Left ventricle myocardium inferior (tissue), 1 donor: Measurements from ENCODE around the gene CEP85. TPM values are rescaled to one million over a fixed set of nuclear protein-coding genes. Genes with fewer than 3 reads are reported as not detected.
"Not testable (repeated sequence)": the region's sequence is repeated elsewhere in the genome, so short reads cannot be mapped to it uniquely, and the experiment has no call there.

Experiments used
- DNase-seq: peaks from one replicate; pipeline ENCODE4 v3.0.0-alpha.2; 2020
- H3K27ac ChIP-seq: fragments of 200-600 bp; replicated peaks from 2 replicates; pipeline ENCODE4 v1.8.0; 2021
- H3K27me3 ChIP-seq: fragments of 200-600 bp; 2 replicates; pipeline ENCODE4 v1.8.0; 2021; ENCODE audit warnings: low read depth
- H3K36me3 ChIP-seq: fragments of 200-600 bp; 2 replicates; pipeline ENCODE4 v1.8.0; 2021
- H3K4me1 ChIP-seq: fragments of 200-600 bp; 2 replicates; pipeline ENCODE4 v1.8.0; 2021
- H3K4me3 ChIP-seq: fragments of 200-600 bp; 2 replicates; pipeline ENCODE4 v1.8.0; 2021; ENCODE audit warnings: mild to moderate bottlenecking, moderate library complexity
- H3K9me3 ChIP-seq: fragments of 200-600 bp; replicated peaks from 2 replicates; pipeline ENCODE4 v1.8.0; 2021
- CTCF ChIP-seq: fragments of 200-600 bp; IDR thresholded peaks from 2 replicates; pipeline ENCODE4 v1.8.0; 2021; ENCODE audit warnings: antibody characterized with exemption, mild to moderate bottlenecking, borderline replicate concordance
- intact Hi-C: fragments of 100-400 bp; cut with micrococcal nuclease; formaldehyde crosslinking; loops from one replicate; pipeline ENCODE4 v1.11.0; 2022
- total RNA-seq: library from RNA; stranded (reverse); fragmentation: NEBNext Ultra II Directional; extraction: Animal tissue kit (Norgen Biotek cat#: 25700); gene quantifications from one replicate; pipeline ENCODE4 v1.2.1, GENCODE V29; 2021
- donor health status: DM: no; HTN: yes; CAD: no; lungs with severe emphysema.

Gene CEP85
- total RNA-seq, 1 donor from 2014 or later = 71.2 TPM

- Histone ChIP-seq H3K4me3 (peak overlapping the region; percentile 69), H3K9me3 (no peaks in the 10 kb centered on the region), H3K27me3 (peaks cover 29% of the 10 kb centered on the region), H3K4me1 (peaks cover 14% of the 10 kb centered on the region), H3K27ac (peak overlapping the region; percentile 71), H3K36me3 (no peaks in the 10 kb centered on the region)
- no peak for TF ChIP-seq CTCF
- DNase-seq = no peak
- intact Hi-C loops = no loop called here
These were observed 9.4 kb upstream of the CEP85 start for GRCh38 chr1:26224606-26225005.

GRCh38 chr1:26225033-26225831, 8.8 kb upstream of the CEP85 start:
- Histone ChIP-seq H3K36me3 (no peaks in the 10 kb centered on the region), H3K4me3 (peak overlapping the region; percentile 69), H3K27me3 (peaks cover 29% of the 10 kb centered on the region), H3K4me1 (peaks cover 14% of the 10 kb centered on the region), H3K27ac (peak overlapping the region; percentile 71), H3K9me3 (no peaks in the 10 kb centered on the region)
- no peak for TF ChIP-seq CTCF
- DNase-seq = peak; percentile 73
- intact Hi-C loops = no loop called here

DNA sequence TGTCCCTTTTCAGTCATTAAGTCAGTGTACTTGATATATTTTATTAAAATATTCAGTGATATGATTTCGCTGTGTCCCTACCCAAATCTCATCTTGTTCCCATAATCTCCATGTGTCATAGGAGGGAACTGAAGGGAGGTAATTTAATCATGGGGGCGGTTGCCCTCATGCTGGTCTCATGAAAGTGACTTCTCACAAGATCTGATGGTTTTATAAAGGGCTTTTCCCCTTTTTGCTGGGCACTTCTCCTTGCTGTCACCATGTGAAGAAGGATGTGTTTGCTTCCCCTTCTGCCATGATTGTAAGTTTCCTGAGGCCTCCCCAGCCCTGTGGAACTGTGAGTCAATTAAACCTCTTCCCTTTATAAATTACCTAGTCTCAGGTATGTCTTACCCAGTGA, 3.3 kb upstream of the CEP85 start:
- peaks cover 18% of the 10 kb centered on the region for H3K27me3 ChIP-seq
- intact Hi-C loops, H3K36me3 ChIP-seq, H3K4me3 ChIP-seq, H3K9me3 ChIP-seq, DNase-seq, H3K27ac ChIP-seq: not testable (repeated sequence)
- peaks cover 23% of the 10 kb centered on the region for H3K4me1 ChIP-seq

DNA sequence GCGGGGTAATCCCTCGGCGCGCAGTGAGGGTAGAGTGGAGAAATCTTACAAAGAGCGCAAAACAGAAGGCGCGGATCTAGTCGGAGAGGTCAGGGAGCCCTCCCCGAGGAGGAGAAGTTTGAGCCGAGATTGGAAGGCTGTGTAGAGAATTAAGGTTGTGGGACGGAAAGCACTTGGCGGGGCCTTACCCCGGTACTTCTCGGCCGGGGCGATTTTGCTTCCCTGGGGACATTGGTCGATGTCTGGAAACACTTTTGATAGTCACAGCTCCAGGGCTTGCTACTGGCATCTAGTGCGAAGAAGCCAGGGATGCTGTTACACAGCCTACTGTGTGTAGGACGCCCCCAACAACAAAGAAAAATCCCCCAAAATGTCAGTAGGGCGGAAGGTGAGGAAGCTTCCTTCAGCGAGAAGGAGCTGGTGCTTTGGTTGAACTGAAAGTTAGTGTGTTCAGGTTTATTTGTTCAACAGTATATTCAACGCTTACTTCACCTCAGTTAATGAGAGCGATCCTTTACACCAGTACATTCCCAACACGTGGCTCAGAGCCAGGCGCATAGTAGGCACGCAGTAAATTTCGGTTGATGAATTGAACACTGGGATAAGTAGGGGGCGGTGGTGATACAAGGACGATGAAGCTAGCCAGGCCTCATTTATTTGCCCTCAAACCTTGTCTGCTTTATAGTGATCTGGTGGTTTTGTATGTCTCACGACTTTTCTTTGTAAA, 807 bp downstream of the CEP85 start:
- intact Hi-C loops = no loop called here
- Histone ChIP-seq H3K9me3 (no peaks in the 10 kb centered on the region), H3K27ac (peak overlapping the region; percentile 93), H3K4me3 (peak overlapping the region; percentile 87), H3K36me3 (no peaks in the 10 kb centered on the region), H3K27me3 (no peaks in the 10 kb centered on the region), H3K4me1 (peaks cover 46% of the 10 kb centered on the region)
- no peak for DNase-seq
- TF ChIP-seq CTCF = no peak

DNA sequence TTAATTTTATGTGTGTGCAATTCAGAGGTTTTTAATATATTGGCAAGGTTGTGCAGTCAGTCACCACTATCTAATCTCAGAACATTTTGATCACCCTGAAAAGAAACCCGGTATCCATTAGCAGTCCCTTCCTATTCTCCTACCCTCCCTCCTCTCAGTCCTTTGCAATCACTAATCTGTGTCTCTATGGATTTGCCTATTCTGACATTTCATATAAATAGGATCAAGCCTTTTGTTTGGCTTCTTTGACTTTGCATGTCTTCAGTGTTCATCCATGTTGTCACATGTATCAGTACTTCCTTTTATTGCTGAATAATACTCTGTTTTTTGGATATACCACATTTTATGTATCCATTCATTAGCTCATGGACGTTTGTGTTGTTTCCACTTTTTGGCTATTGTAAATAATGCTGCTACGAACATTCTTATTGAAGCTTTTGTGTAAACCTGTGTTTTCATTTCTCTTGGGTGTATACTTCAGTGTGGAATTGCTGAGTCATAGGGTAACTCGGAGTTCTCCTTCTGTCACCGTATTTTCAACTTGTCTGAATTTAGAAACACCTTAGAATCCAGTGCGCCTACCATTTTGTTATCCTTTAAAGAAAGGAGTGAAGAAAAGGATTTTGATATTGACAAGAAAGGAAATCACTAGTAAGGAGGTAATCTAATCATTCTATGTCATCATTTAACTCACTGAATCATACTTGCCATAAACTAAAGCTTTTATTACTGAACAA, 3.4 kb downstream of the CEP85 start:
- intact Hi-C loops = no loop called here
- Histone ChIP-seq H3K4me1 (peaks cover 50% of the 10 kb centered on the region), H3K4me3 (peak overlapping the region; percentile 9), H3K27me3 (no peaks in the 10 kb centered on the region), H3K9me3 (no peaks in the 10 kb centered on the region), H3K36me3 (no peaks in the 10 kb centered on the region), H3K27ac (peak overlapping the region; percentile 93)
- no peak for DNase-seq
- TF ChIP-seq CTCF = no peak
